Stomach (tissue), 9 donors: ENCODE measurements around the gene TBX4. TPM values are rescaled to one million over a fixed set of nuclear protein-coding genes. Genes with fewer than 3 reads are reported as not detected.

Experiments used
- DNase-seq, 2 donors: peaks; one replicate each; pipeline versions ENCODE4 v3.0.0 to v3.0.0-alpha.2; 2013 to 2019
- H3K27ac ChIP-seq, 5 donors: fragments of 200-600 bp in 4 of 5; sonication (generic) in 4 of 5; one replicate each; pipeline ENCODE4 v1.5.1; 2013 to 2019; ENCODE audit warnings: mild to moderate bottlenecking in 1 of 5, moderate library complexity in 1 of 5
- H3K27me3 ChIP-seq, 3 donors: fragments of 200-600 bp; sonication (generic); one replicate each; pipeline ENCODE4 v1.5.1; 2017 to 2019; ENCODE audit warnings: mixed run types in 1 of 3
- H3K36me3 ChIP-seq, 4 donors: fragments of 200-600 bp; sonication (generic); 1 replicate in 3 of 4; 2 replicates in 1 of 4; pipeline ENCODE4 v1.5.1; 2016 to 2019
- H3K4me1 ChIP-seq, 4 donors: fragments of 200-600 bp; sonication (generic); one replicate each; pipeline ENCODE4 v1.5.1; 2016 to 2019
- H3K4me3 ChIP-seq, 4 donors: fragments of 200-600 bp; sonication (generic) in 3 of 4; one replicate each; pipeline ENCODE4 v1.5.1; 2016 to 2019; ENCODE audit warnings: mild to moderate bottlenecking in 1 of 4
- H3K9me3 ChIP-seq, 4 donors: fragments of 200-600 bp; sonication (generic); one replicate each; pipeline ENCODE4 v1.5.1; 2016 to 2019
- CTCF ChIP-seq, 7 experiments: fragments of 450-650 bp in 4 of 7; fragments of 200-600 bp in 3 of 7; sonication (generic) in 3 of 7; IDR thresholded peaks; one replicate each; pipeline ENCODE4 v1.5.1; 2016 to 2019; ENCODE audit warnings: antibody characterized with exemption in 7 of 7, control low read depth in 2 of 7, mild to moderate bottlenecking in 1 of 7
- EP300 ChIP-seq: sonication (generic); formaldehyde crosslinking; IDR thresholded peaks from one replicate; pipeline ENCODE4 v1.6.1; 2017; ENCODE audit warnings: antibody characterized with exemption
- POLR2A ChIP-seq, 4 donors: fragments of 450-650 bp; IDR thresholded peaks; one replicate each; pipeline ENCODE4 v1.6.1; 2016; ENCODE audit warnings: antibody characterized with exemption in 4 of 4, control low read depth in 2 of 4, mild to moderate bottlenecking in 1 of 4, moderate library complexity in 1 of 4
- POLR2AphosphoS5 ChIP-seq, 3 donors: sonication (generic); formaldehyde crosslinking; IDR thresholded peaks; one replicate each; pipeline ENCODE4 v1.6.1; 2016; ENCODE audit warnings: antibody characterized with exemption in 3 of 3
- WGBS, 5 donors: extraction: QIAGEN DNeasy Blood & Tissue Kit in 3 of 5; methylation state at CpG; one replicate each; pipeline versions ENCODE4 v1.1.5 to v1.1.7; 2013 to 2018; 5-methylcytosine and 5-hydroxymethylcytosine counted together
- intact Hi-C: fragments of 100-400 bp; cut with DNase I; formaldehyde crosslinking; loops from one replicate; pipeline ENCODE4 v1.15.1; 2023; ENCODE audit warnings: low total_unique reads
- polyA plus RNA-seq, 3 donors: library from polyadenylated mRNA; stranded (reverse); fragments of 200-250 nt; gene quantifications; one replicate each; pipeline ENCODE4 v1.2.3, GENCODE V29; 2013
- total RNA-seq, 5 donors: library from RNA; depleted of rRNA; stranded (reverse); fragments of >200 nt; gene quantifications; one replicate each; pipeline versions ENCODE4 v1.1.0 to v1.2.3, GENCODE V29; 2014 to 2016
- donor health status: healthy with polysubstance abuse.
- donor health status: Bipolar disorder and iron deficiency.
- donor health status: healthy.

TBX4 gene
- total and polyA plus RNA-seq, 8 donors = 0.08 to 0.73 TPM; not detected in 6

GRCh38 chr17:61500287-61500686 lies 48.1 kb downstream of the TBX4 start:
- 86 to 97% (median 90%) methylated on average over 2 of the region's 2 CpGs for WGBS, 5 donors
- Histone ChIP-seq H3K9me3 (no peaks in the 10 kb centered on the region), H3K27ac (no peak overlapping the region), H3K4me1 (no peaks in the 10 kb centered on the region), H3K36me3 (no peaks in the 10 kb centered on the region), H3K4me3 (no peak overlapping the region), H3K27me3 (peaks cover 0 to 6% (median 0%) of the 10 kb centered on the region in 3 donors)
- DNase-seq = no peak
- no peak for TF ChIP-seq EP300
- TF ChIP-seq POLR2A (IDR thresholded peaks at IDR 0.05) = no peak
- no peak for TF ChIP-seq CTCF (IDR thresholded peaks at IDR 0.05)
- no peak for TF ChIP-seq POLR2AphosphoS5 (IDR thresholded peaks at IDR 0.05)
- intact Hi-C loops = no loop called here

- Histone ChIP-seq H3K27ac (no peak overlapping the region), H3K9me3 (no peaks in the 10 kb centered on the region), H3K4me1 (no peaks in the 10 kb centered on the region), H3K36me3 (no peaks in the 10 kb centered on the region), H3K27me3 (peaks cover 0 to 6% (median 0%) of the 10 kb centered on the region in 3 donors), H3K4me3 (no peak overlapping the region)
- WGBS, 5 donors = 87 to 93% (median 89%) methylated on average over 5 of the region's 5 CpGs
- no peak for TF ChIP-seq CTCF (IDR thresholded peaks at IDR 0.05)
- no peak for TF ChIP-seq POLR2AphosphoS5 (IDR thresholded peaks at IDR 0.05)
- TF ChIP-seq POLR2A (IDR thresholded peaks at IDR 0.05) = no peak
- intact Hi-C loops = no loop called here
- no peak for DNase-seq
Observed at GRCh38 chr17:61502292-61502691, 50.1 kb downstream of the TBX4 start.

GRCh38 chr17:61503961-61504360 lies 51.7 kb downstream of the TBX4 start:
- DNase-seq = no peak
- no peak overlapping the region for H3K4me3 ChIP-seq
- no peak for TF ChIP-seq CTCF (IDR thresholded peaks at IDR 0.05)
- TF ChIP-seq EP300 = no peak
- no peak for TF ChIP-seq POLR2AphosphoS5 (IDR thresholded peaks at IDR 0.05)
- no peak for TF ChIP-seq POLR2A (IDR thresholded peaks at IDR 0.05)
- intact Hi-C loops = no loop called here
- no peak overlapping the region for H3K27ac ChIP-seq
- H3K4me1 ChIP-seq = no peaks in the 10 kb centered on the region
- H3K27me3 ChIP-seq = peaks cover 0 to 6% (median 0%) of the 10 kb centered on the region in 3 donors
- H3K9me3 ChIP-seq = no peaks in the 10 kb centered on the region
- H3K36me3 ChIP-seq = no peaks in the 10 kb centered on the region
- WGBS, 5 donors = 52 to 76% (median 56%) methylated on average over 3 of the region's 3 CpGs

- peaks cover 0 to under 1% (median 0%) of the 10 kb centered on the region in 3 donors for H3K27me3 ChIP-seq
- no peaks in the 10 kb centered on the region for H3K36me3 ChIP-seq
- H3K9me3 ChIP-seq = no peaks in the 10 kb centered on the region
- TF ChIP-seq POLR2A (IDR thresholded peaks at IDR 0.05) (no peak), CTCF (IDR thresholded peaks at IDR 0.05) (no peak), POLR2AphosphoS5 (IDR thresholded peaks at IDR 0.05) (no peak), EP300 (no peak)
- no peak overlapping the region for H3K4me3 ChIP-seq
- no peak overlapping the region for H3K27ac ChIP-seq
- intact Hi-C loops = no loop called here
- no peak for DNase-seq
- no peaks in the 10 kb centered on the region for H3K4me1 ChIP-seq
- 37 to 52% (median 40%) methylated on average over 2 of the region's 2 CpGs for WGBS, 5 donors
Observed at GRCh38 chr17:61504697-61505096, 52.5 kb downstream of the TBX4 start.
